HG02610 (cell line): ENCODE data around the gene SLC52A3.

Experiments used
- ATAC-seq: cut with Tn5 transposase; IDR thresholded peaks from one replicate; pipeline ENCODE4 v1.9.1; 2021; ENCODE audit warnings: mild to moderate bottlenecking, moderate library complexity; ENCODE audit not compliant: unreplicated experiment

Gene SLC52A3

DNA sequence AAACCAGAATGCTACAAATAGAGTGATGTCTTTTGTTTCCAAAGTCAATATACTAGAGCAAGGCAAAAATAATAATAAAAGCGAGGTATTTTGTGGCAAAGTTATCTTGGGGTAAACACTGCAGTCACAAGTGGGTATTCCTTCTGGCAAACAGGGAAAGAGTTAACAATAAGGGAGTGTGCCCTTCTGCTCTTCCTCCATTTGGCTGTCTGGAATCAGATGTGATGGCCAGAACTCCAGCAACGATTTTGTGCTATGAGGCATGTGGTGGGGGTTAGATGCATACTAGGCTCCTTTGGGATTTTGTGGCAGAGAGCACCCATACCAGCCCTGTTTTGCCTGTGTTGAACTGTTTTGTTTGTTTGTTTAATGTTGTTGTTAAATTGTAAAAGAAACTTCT is 2.4 kb upstream of the SLC52A3 start:
- no peak for ATAC-seq

GRCh38 chr20:766906-767305 is 1.4 kb downstream of the SLC52A3 start:
- no peak for ATAC-seq

GRCh38 chr20:764255-764654 is 4.0 kb downstream of the SLC52A3 start:
- ATAC-seq, result no peak

DNA sequence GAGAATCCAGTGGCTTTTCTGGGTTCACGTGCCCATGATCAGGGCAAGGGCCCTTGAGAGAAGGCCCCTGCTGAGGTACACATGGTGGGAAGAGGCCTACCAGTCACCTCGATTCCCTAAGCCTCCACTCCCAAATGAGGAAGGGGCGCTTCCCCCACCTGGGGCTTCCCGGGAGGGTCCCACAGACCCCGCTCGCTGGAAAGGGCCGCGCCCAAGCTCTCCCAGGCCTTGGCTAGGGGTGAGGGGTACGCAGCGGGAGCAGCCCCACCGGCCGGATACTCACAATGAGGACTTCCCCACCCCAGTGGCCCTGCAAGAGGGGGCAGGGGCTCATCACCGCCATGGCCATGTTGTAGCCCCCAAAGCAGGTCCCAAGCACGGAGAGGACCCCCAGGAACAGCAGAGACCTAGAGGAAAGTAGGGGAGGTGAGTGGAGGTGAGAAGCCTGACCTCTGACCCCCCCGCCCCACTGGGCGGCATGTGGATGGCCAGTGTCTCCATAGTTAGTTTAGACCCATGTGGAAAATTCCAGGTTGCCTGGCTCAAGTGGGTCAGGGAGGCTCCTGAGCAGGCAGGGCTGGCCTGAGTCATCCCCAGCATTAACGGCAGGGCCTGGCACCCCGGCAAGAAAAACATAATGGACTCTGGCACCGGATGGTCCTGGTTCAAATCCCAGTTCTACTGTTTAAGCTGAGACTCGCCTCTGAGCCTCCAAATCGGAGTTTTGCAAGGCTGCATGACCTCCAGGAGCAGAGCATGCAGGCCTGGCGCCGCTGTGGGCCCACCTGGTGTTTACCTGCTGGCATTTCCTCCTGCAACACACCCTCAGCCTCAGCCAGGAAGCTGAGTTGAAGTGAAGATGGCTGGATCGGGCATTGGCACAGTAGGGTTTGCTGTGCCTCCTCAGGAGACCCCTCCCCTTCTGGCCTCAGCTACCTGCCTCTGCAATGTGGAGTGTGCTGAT is 6.6 kb downstream of the SLC52A3 start:
- ATAC-seq, result no peak

GRCh38 chr20:760751-761417 is 7.4 kb downstream of the SLC52A3 start:
- ATAC-seq, result no peak

- ATAC-seq, result no peak
Measured at GRCh38 chr20:757506-757905, 10.8 kb downstream of the SLC52A3 start.

DNA sequence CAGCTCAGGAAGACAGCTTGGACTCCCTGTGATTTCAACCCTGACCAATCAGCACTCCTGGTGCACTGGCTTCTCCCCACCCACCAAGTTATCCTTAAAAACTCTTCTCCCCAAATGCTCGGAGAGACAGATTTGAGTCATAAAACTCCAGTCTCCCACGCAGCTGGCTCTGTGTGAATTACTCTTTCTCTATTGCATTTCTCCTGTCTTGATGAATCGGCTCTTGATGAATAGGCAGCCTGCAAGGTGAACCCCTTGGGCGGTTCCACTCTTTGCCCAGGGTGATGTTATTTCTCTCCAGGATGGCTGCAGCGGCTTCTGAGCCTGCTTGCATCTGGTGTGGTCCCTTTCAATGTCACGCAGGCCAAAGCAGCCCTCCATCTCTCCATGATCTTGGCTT is 12.4 kb downstream of the SLC52A3 start:
- ATAC-seq, result no peak

- ATAC-seq, result no peak
Measured at GRCh38 chr20:754904-755303, 13.4 kb downstream of the SLC52A3 start.

DNA sequence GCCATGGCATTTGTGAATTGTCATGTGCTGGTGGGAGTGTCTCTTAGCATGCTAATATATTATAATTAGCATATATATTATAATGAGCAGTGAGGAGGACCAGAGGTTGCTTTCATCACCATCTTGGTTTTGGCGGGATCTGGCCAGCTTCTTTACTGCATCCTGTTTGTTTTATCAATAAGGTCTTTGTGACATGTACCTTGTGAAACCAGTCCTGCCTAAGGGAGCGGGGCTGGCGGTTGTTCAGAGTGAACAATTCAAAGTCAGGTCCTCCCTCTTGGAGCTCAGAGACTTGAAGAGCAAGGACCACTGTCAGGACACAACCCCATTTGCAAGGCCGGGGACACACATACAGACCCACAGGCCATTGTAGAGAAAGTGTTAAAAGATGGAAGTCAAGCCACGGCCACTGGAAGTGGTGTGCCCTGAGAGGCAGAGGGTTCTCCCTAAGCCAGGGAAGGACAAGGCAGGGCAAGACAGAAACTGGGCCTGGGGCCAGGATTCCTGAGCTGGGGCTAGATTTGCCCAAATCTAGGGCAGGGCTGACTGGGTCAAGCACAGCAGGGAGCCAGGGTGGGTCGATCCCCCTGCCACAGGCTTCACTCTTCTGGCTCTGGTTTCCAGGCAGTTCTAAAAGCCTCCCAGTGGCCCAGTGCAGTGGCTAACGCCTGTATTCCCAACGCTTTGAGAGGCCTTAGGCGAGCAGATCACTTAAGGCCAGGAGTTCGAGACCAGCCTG is 14.2 kb downstream of the SLC52A3 start:
- ATAC-seq, result no peak

DNA sequence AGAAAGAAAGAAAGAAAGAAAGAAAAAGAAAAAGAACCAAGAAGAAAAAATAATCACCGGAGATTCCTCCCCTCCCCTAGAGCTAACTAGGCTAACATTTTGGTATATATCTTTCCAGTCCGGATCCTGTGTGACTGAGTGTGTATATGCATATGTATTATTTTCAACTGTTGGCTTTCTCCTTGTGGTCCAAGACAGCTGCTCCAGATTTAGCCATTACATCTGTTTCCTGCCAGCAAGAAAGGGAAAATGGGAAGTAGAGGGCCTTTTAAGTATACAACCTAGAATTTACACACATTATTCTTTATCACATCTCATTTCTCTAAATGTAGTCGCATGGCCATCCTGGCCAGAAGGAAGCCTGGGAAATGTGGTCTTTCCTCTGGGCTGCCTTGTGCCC is 15.2 kb downstream of the SLC52A3 start:
- ATAC-seq, result no peak

- ATAC-seq, result no peak
Measured at GRCh38 chr20:752291-752690, 16.0 kb downstream of the SLC52A3 start.

DNA sequence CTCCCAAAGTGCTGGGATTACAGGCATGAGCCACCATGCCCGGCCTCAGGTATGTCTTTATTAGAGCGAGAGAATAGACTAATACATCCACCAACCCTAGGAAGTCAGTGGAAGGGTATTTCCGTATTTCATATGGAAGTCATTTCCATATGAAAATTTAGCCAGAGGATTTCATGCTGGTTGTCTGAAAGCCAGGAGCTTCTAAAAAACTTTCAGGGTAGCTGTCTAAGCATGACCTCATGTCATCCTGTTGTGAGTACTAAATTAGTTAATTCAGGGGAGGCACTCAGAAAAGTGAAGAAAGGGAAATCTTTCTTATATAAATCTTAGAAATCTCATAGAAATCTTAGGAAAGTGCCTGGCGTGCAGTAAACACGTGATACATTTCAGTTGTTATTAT is 16.5 kb downstream of the SLC52A3 start:
- ATAC-seq, result no peak

- no peak for ATAC-seq
Measured at GRCh38 chr20:750801-751200, 17.5 kb downstream of the SLC52A3 start.

DNA sequence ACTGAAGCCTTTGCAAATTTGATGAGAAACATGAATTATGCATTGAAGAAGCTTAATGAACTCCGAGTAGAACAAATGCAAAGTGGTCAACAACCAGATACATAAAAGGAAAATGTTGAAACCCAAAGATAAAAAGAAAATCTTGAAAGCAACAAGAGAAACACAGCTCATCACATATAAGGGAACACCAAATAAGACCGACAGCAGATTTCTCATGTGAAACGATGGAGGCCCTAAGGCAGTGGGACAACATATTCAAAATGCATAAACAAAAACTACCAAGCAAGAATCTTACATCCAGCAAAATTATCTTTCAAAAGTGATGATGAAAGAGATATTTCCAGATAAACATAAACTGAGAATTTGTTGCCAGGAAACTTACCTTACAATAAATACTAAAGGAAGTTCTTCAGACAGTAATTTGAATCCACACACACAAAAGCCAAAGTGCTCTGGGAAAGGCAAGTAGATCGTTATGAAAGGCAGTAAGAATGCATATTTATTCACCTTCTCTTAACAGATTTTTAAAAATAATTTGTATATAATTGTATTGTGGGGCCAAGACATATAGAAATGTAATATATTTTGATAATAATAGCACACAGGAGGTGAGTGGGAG is 22.5 kb downstream of the SLC52A3 start:
- ATAC-seq, result no peak

- ATAC-seq, result no peak
Measured at GRCh38 chr20:742156-742555, 26.1 kb downstream of the SLC52A3 start.

DNA sequence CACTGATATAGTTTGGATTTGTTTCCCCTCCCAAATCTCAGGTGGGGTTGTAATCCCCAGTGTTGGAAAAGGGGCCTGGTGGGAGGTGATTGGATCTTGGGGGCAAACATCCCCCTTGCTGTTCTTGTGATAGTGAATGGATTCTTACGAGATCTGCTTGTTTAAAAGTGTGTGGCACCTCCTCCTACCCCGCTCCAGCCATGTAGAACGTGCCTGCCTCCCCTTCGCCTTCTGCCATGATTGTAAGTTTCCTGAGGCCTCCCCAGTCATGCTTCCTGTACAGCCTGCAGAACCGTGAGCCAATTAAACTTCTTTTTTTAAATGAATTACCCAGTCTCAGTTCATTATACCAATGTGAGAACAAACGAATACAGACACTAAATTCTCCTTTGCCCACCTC is 26.7 kb downstream of the SLC52A3 start:
- no peak for ATAC-seq

DNA sequence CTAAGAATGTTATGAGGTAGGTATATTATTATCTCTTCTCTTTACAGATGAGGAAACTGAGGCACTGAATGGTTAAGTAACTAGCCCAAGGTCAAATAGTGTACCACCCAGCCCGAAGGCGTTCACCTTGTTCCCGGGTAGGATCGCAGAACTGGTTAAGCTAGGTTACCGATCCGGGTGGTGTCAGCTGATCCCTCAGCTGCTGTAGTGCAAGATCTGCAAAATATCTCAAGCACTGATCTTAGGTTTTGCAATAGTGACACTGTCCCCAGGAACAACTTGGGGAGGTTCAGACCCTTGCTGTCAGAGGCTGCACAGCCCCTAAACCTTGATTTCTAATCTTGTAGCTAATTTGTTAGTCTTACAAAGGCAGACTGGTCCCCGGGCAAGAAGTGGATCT is 28.1 kb downstream of the SLC52A3 start:
- ATAC-seq, result no peak

- ATAC-seq, result no peak
Measured at GRCh38 chr20:739736-740135, 28.6 kb downstream of the SLC52A3 start.

GRCh38 chr20:733861-734260 is 34.4 kb downstream of the SLC52A3 start:
- ATAC-seq, result no peak

DNA sequence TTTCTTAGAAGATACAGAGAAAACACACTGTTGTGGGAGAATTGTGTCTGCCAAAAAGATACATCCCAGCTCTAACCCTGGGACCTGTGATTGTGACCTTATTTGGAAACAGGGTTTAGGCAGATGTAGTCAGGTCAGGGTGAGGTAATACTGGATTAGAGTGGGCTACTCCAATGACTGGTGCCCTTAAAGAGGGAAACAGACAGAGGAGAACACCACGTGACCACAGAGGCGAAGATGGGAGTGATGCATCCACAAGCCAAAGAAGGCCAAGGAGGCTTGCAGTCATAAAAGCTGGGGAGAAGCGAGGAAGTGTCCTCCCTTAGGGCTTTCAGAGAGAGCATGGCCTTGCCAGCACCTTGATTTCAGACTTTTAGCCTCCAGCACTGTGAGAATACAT is 35.6 kb downstream of the SLC52A3 start:
- ATAC-seq, result no peak

DNA sequence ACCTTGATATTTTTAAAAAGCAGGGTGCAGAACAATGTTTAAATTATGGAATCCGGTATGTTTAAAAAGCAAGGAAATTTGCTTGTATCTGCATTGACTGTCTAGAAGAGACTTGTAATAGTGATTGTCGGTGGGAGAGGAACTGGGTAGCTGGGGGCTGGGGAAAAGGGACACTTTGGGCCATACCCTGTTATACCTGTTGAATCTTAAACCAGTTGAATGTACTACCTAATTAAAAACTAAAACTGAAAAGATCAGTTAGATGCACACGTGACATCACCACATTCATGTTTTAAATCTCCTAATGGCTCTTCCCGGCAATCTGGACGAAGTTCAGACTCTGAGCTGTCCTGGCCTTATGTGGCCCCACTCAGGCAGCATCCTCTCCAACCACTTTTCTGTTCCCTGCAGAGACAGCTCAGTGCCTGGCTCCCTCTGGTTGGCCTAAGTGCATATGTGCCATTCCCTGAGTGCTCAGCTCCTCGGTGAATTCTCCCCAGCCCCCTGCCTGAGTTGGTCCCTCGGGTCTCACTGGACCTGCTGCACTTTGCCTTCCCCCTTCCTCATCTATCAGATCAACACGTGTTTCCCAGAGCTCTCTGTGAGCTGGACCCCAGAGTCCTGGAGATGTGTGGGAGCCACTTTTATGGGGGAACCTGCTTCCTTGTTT is 36.3 kb downstream of the SLC52A3 start:
- ATAC-seq, result no peak
